Kidney (tissue), 14 donors: ENCODE data around the gene GASK1B. TPM values are rescaled to one million over a fixed set of nuclear protein-coding genes. Genes with fewer than 3 reads are reported as not detected.

ENCODE experiments used
- DNase-seq, 5 donors: peaks; one replicate each; pipeline ENCODE4 v3.0.0-alpha.2; 2013 to 2020
- FAIRE-seq: peaks from 2 replicates; lab custom pipeline; 2012; peaks lifted over from hg19 to GRCh38; lab: Jason Lieb, UNC
- H3K27ac ChIP-seq, 2 donors: one replicate each; pipeline ENCODE4 v1.7.0; 2013; ENCODE audit warnings: low read depth in 2 of 2, low read length in 2 of 2, inconsistent platforms in 1 of 2
- H3K27me3 ChIP-seq: one replicate; pipeline ENCODE4 v1.7.1; 2013; ENCODE audit warnings: low read length, inconsistent platforms; ENCODE audit not compliant: control insufficient read depth, insufficient read depth
- H3K36me3 ChIP-seq, 3 donors: one replicate each; pipeline versions ENCODE4 v1.7.0 to v1.7.1; 2013; ENCODE audit warnings: low read length in 3 of 3, control low read depth in 1 of 3, inconsistent platforms in 1 of 3; ENCODE audit not compliant: insufficient read depth in 3 of 3, control insufficient read depth in 2 of 3
- H3K4me1 ChIP-seq, 3 donors: one replicate each; pipeline versions ENCODE4 v1.7.0 to v1.7.1; 2013; ENCODE audit warnings: low read length in 3 of 3, inconsistent platforms in 1 of 3, low read depth in 1 of 3; ENCODE audit not compliant: control insufficient read depth in 2 of 3, insufficient read depth in 2 of 3
- H3K4me3 ChIP-seq, 3 donors: one replicate each; pipeline versions ENCODE4 v1.7.0 to v1.8.1; 2013; ENCODE audit warnings: low read length in 3 of 3, control low read depth in 1 of 3, inconsistent platforms in 1 of 3
- H3K9ac ChIP-seq, 3 donors: one replicate each; pipeline versions ENCODE4 v1.7.0 to v1.7.1; 2013; ENCODE audit warnings: low read length in 3 of 3, control low read depth in 1 of 3, inconsistent platforms in 1 of 3
- H3K9me3 ChIP-seq, 3 donors: one replicate each; pipeline versions ENCODE4 v1.7.0 to v1.7.1; 2013; ENCODE audit warnings: low read length in 3 of 3, control low read depth in 1 of 3, inconsistent platforms in 1 of 3; ENCODE audit not compliant: control insufficient read depth in 2 of 3, insufficient read depth in 1 of 3
- intact Hi-C: fragments of 100-400 bp; cut with DNase I; formaldehyde crosslinking; loops from one replicate; pipeline ENCODE4 v1.11.1; 2022
- polyA plus RNA-seq: library from polyadenylated mRNA; stranded (reverse); fragments of 350-450 nt; fragmentation: Illumina TruSeq; extraction: RNeasy Lipid Tissue Mini Kit (QIAGEN cat#74804); gene quantifications from one replicate; pipeline ENCODE4 v1.2.3, GENCODE V29; 2014; ENCODE audit warnings: low read depth, low replicate concordance; ENCODE audit not compliant: insufficient read depth
- total RNA-seq: library from RNA; stranded (reverse); fragmentation: NEBNext Ultra II Directional; extraction: Animal tissue kit (Norgen Biotek cat#: 25700); gene quantifications from one replicate; pipeline ENCODE4 v1.2.1, GENCODE V29; 2021
- TF ChIP-seq, protein P1 (sequence below): IDR thresholded peaks from 3 replicates; pipeline ENCODE4 v1.5.1; 2012; ENCODE audit warnings: mild to moderate bottlenecking, moderate library complexity, borderline replicate concordance; ENCODE audit not compliant: insufficient read depth; ENCODE audit errors: extremely low read depth
- donor health status: control.
- donor health status: control.
- donor health status: control.
- donor health status: control.
- donor health status: control.
- donor health status: DM: yes; HTN: yes; CAD: no.
- donor health status: Normal renal cell carcinoma (clear cell type).

GASK1B gene
- total and polyA plus RNA-seq, 2 donors from 2014 or later = 6.5 to 38.6 TPM

DNA sequence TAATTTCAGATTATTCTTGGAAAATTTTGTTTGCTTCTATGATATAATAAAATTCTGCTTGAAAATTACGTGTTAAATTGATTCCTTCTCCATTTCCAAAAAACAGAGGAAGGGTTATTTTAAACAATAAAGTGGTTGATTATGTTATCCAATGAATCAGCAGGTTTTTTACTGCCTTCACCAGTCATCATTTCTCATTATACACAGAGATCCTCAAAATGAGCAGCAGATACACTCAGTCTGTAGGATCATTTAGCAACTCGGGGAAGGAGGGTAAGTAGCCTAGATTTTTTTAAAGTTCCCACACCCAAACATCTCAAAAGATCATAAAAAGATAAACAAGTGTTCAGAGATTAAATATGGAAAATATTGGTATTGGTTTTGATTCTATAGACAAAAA lies 30.6 kb upstream of the GASK1B start:
- H3K27ac ChIP-seq = no peak overlapping the region
- no peak for FAIRE-seq
- no peaks in the 10 kb centered on the region for H3K9me3 ChIP-seq
- no peak overlapping the region for H3K9ac ChIP-seq
- TF ChIP-seq, protein P1, sequence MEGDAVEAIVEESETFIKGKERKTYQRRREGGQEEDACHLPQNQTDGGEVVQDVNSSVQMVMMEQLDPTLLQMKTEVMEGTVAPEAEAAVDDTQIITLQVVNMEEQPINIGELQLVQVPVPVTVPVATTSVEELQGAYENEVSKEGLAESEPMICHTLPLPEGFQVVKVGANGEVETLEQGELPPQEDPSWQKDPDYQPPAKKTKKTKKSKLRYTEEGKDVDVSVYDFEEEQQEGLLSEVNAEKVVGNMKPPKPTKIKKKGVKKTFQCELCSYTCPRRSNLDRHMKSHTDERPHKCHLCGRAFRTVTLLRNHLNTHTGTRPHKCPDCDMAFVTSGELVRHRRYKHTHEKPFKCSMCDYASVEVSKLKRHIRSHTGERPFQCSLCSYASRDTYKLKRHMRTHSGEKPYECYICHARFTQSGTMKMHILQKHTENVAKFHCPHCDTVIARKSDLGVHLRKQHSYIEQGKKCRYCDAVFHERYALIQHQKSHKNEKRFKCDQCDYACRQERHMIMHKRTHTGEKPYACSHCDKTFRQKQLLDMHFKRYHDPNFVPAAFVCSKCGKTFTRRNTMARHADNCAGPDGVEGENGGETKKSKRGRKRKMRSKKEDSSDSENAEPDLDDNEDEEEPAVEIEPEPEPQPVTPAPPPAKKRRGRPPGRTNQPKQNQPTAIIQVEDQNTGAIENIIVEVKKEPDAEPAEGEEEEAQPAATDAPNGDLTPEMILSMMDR = no peak
- H3K4me1 ChIP-seq = no peaks in the 10 kb centered on the region
- no peak for DNase-seq
- intact Hi-C loops = no loop called here
- no peak overlapping the region for H3K4me3 ChIP-seq
- H3K27me3 ChIP-seq = no peaks in the 10 kb centered on the region
- no peaks in the 10 kb centered on the region for H3K36me3 ChIP-seq

DNA sequence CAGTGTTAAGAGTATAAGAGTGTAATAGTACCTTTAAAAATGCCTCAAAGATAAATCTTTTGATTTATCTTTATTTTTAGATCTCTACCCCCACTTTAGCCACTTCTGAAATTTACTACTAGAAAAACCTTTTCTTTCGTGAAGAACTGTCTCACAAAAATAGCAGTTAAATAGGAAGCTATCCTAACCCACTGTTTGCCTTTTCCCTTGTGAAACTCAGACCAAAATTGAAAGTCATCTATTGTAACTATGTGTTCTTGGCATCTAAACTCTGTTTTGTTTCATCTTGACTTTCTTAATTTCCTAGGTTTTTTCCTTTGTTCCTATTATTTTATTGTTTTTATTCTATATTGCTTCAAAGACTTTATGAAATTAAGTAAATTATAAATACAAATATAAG lies 29.7 kb upstream of the GASK1B start:
- Histone ChIP-seq H3K27ac (no peak overlapping the region), H3K27me3 (no peaks in the 10 kb centered on the region), H3K9ac (no peak overlapping the region), H3K36me3 (no peaks in the 10 kb centered on the region), H3K4me1 (no peaks in the 10 kb centered on the region), H3K4me3 (no peak overlapping the region), H3K9me3 (no peaks in the 10 kb centered on the region)
- intact Hi-C loops = no loop called here
- TF ChIP-seq, protein P1 = no peak
- DNase-seq = no peak
- FAIRE-seq = peak; percentile 91

DNA sequence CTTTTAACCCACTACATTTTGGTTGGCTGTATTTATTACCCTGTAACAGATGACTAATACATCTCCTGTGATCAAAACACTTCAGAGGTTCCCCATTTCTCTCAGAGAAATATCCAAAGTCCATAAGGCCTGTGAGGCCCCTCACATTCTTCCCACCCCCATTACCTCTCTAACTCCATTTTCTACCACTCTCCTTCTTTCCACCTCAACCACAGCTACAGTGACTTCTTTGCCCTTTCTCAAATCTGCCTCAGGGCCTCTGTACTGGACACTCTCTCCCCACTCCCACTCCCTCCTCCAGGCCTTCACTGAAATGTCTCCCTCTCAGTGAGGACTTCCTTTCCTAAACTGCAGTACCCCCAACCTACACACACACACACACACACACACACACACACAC lies 29.1 kb upstream of the GASK1B start:
- Histone ChIP-seq H3K27me3 (no peaks in the 10 kb centered on the region), H3K27ac (no peak overlapping the region), H3K4me3 (no peak overlapping the region), H3K9me3 (no peaks in the 10 kb centered on the region), H3K9ac (no peak overlapping the region), H3K4me1 (no peaks in the 10 kb centered on the region), H3K36me3 (no peaks in the 10 kb centered on the region)
- DNase-seq (no peak), FAIRE-seq (no peak)
- intact Hi-C loops = no loop called here
- TF ChIP-seq, protein P1 = no peak

DNA sequence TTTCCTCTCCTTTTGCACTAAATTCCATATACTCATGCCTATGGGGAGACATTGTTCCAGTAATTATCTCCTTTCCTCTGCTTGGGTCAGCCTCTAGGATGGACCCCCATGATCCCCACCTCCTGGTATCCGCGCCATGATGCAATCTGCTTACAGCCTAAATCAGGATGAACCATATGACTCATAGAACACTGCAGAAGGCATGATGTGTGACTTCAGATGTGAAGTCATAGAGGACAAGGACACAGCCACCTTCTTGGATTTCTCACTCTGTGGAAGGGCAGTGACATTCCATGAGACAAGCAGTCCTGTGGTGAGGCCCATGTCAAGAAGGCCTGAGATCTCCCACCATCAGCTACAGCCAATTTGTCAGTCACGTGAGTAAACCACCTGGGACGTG lies 28.5 kb upstream of the GASK1B start:
- Histone ChIP-seq H3K27me3 (no peaks in the 10 kb centered on the region), H3K4me3 (no peak overlapping the region), H3K4me1 (no peaks in the 10 kb centered on the region), H3K36me3 (no peaks in the 10 kb centered on the region), H3K9me3 (no peaks in the 10 kb centered on the region), H3K9ac (no peak overlapping the region), H3K27ac (no peak overlapping the region)
- FAIRE-seq (no peak), DNase-seq (no peak)
- TF ChIP-seq, protein P1 = no peak
- intact Hi-C loops = no loop called here
